ENCODE measurements around the gene C12orf60.

C12orf60 gene

DNA sequence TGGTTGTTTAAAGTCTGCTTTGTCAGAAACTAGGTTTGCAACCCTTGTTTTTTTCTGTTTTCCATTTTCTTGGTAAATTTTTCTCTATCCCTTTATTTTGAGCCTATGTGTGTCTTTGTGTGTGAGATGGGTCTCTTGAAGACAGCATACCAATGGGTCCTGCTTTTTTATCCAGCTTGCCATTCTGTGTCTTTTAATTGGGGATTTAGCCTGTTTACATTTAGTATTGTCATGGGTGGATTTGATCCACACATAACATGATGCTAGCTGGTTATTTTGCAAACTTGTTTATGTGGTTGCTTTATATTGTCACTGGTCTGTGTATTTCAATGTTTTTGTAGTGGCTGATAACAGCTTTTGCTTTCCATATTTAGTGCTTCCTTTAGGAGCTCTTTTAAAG, 57.0 kb downstream of the C12orf60 start:
- TF ChIP-seq CTCF (conservative IDR thresholded peaks at IDR 0.05; ENCODE audit: low read depth, low read length) = no peak
- H3K36me3 ChIP-seq (ENCODE audit: insufficient read depth) = no peaks in the 10 kb centered on the region
- no peaks in the 10 kb centered on the region for H3K79me2 ChIP-seq (ENCODE audit: insufficient read depth, low read depth)
- no peaks in the 10 kb centered on the region for H3K27me3 ChIP-seq (ENCODE audit: insufficient read depth, low read depth)
- H2AFZ ChIP-seq (ENCODE audit: low read depth) = no peak overlapping the region
- H3K4me2 ChIP-seq = no peak overlapping the region
- no peak overlapping the region for H3K4me3 ChIP-seq (IDR thresholded peaks at IDR 0.05; ENCODE audit: insufficient read depth, low read depth, low read length)
- no peaks in the 10 kb centered on the region for H3K4me1 ChIP-seq (ENCODE audit: low read depth, poor library complexity, severe bottlenecking)
- no peak overlapping the region for H3K9ac ChIP-seq
- H3K27ac ChIP-seq = no peak overlapping the region
- no peaks in the 10 kb centered on the region for H4K20me1 ChIP-seq (ENCODE audit: insufficient read depth)

DNA sequence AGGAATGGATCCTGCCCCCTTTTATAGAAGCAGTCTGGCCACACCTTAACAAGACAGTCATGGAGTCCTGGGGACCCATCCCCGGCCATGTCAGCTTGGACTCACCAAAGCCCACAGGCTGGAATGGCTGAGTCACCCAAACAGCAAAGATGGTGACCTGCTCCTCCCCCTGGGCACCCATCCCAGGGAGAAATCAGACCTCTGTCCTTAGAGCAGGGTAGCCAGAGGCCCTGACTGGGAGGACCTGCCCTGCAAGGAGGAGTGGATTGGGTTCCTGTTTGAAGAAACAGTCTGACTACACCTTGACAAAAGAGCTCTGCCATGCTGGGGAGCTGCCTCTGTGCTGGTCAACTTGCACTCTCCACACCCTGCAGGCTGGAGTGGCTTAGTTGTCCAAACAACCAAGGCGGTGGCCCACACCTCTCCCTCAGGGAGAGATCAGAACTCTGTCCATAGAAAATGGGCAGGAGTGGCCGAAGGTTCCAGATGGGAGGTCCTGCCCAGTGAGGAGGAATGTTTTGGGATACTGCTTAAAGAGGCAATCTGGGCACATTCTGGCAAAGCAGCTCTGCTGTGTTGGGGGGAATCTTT, 65.5 kb downstream of the C12orf60 start:
- no peak overlapping the region for H3K9ac ChIP-seq
- H3K27me3 ChIP-seq (ENCODE audit: insufficient read depth, low read depth) = no peaks in the 10 kb centered on the region
- no peaks in the 10 kb centered on the region for H4K20me1 ChIP-seq (ENCODE audit: insufficient read depth)
- H3K4me3 ChIP-seq (IDR thresholded peaks at IDR 0.05; ENCODE audit: insufficient read depth, low read depth, low read length) = no peak overlapping the region
- no peak overlapping the region for H3K27ac ChIP-seq
- no peaks in the 10 kb centered on the region for H3K4me1 ChIP-seq (ENCODE audit: low read depth, poor library complexity, severe bottlenecking)
- H3K36me3 ChIP-seq (ENCODE audit: insufficient read depth) = no peaks in the 10 kb centered on the region
- H2AFZ ChIP-seq (ENCODE audit: low read depth) = no peak overlapping the region
- no peaks in the 10 kb centered on the region for H3K79me2 ChIP-seq (ENCODE audit: insufficient read depth, low read depth)
- TF ChIP-seq CTCF (conservative IDR thresholded peaks at IDR 0.05; ENCODE audit: low read depth, low read length) = no peak
- no peak overlapping the region for H3K4me2 ChIP-seq

GRCh38 chr12:14871247-14871646, 67.8 kb downstream of the C12orf60 start:
- no peak overlapping the region for H3K4me3 ChIP-seq (IDR thresholded peaks at IDR 0.05; ENCODE audit: insufficient read depth, low read depth, low read length)
- H4K20me1 ChIP-seq (ENCODE audit: insufficient read depth) = no peaks in the 10 kb centered on the region
- H3K27ac ChIP-seq = no peak overlapping the region
- H3K36me3 ChIP-seq (ENCODE audit: insufficient read depth) = no peaks in the 10 kb centered on the region
- H3K27me3 ChIP-seq (ENCODE audit: insufficient read depth, low read depth) = no peaks in the 10 kb centered on the region
- no peak overlapping the region for H3K4me2 ChIP-seq
- H3K4me1 ChIP-seq (ENCODE audit: low read depth, poor library complexity, severe bottlenecking) = no peaks in the 10 kb centered on the region
- H3K9ac ChIP-seq = no peak overlapping the region
- H3K79me2 ChIP-seq (ENCODE audit: insufficient read depth, low read depth) = no peaks in the 10 kb centered on the region
- no peak overlapping the region for H2AFZ ChIP-seq (ENCODE audit: low read depth)
- no peak for TF ChIP-seq CTCF (conservative IDR thresholded peaks at IDR 0.05; ENCODE audit: low read depth, low read length)

DNA sequence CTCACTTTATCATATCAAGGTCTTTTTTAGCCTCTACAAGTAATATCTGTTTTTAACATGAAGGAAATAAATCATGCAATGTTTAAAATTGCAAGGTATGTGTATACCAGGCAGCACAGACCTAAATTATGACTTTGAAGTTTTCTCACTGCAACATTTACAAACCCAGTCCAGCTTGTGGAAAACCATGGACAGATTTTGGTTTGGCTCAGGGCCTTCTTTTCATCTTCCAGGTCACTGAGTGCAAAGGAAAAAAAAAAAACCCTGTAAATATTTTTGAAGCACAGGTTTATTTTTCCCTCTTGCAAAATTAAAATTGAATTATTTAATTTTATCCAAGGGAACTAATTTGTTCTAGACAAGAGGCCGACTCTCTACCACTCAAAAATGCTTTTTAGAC, 68.4 kb downstream of the C12orf60 start:
- H3K9ac ChIP-seq = no peak overlapping the region
- no peaks in the 10 kb centered on the region for H4K20me1 ChIP-seq (ENCODE audit: insufficient read depth)
- no peak for TF ChIP-seq CTCF (conservative IDR thresholded peaks at IDR 0.05; ENCODE audit: low read depth, low read length)
- no peaks in the 10 kb centered on the region for H3K27me3 ChIP-seq (ENCODE audit: insufficient read depth, low read depth)
- no peak overlapping the region for H3K4me3 ChIP-seq (IDR thresholded peaks at IDR 0.05; ENCODE audit: insufficient read depth, low read depth, low read length)
- H3K27ac ChIP-seq = no peak overlapping the region
- H3K79me2 ChIP-seq (ENCODE audit: insufficient read depth, low read depth) = no peaks in the 10 kb centered on the region
- H3K36me3 ChIP-seq (ENCODE audit: insufficient read depth) = no peaks in the 10 kb centered on the region
- no peak overlapping the region for H3K4me2 ChIP-seq
- no peaks in the 10 kb centered on the region for H3K4me1 ChIP-seq (ENCODE audit: low read depth, poor library complexity, severe bottlenecking)
- no peak overlapping the region for H2AFZ ChIP-seq (ENCODE audit: low read depth)
